GM10847 (cell line): ENCODE results near the gene IRF4.

Experiments
- POLR2A ChIP-seq: IDR thresholded peaks from 2 replicates; pipeline ENCODE4 v1.6.1; 2011; ENCODE audit not compliant: insufficient read length; ENCODE audit errors: extremely low read depth

Gene IRF4

DNA sequence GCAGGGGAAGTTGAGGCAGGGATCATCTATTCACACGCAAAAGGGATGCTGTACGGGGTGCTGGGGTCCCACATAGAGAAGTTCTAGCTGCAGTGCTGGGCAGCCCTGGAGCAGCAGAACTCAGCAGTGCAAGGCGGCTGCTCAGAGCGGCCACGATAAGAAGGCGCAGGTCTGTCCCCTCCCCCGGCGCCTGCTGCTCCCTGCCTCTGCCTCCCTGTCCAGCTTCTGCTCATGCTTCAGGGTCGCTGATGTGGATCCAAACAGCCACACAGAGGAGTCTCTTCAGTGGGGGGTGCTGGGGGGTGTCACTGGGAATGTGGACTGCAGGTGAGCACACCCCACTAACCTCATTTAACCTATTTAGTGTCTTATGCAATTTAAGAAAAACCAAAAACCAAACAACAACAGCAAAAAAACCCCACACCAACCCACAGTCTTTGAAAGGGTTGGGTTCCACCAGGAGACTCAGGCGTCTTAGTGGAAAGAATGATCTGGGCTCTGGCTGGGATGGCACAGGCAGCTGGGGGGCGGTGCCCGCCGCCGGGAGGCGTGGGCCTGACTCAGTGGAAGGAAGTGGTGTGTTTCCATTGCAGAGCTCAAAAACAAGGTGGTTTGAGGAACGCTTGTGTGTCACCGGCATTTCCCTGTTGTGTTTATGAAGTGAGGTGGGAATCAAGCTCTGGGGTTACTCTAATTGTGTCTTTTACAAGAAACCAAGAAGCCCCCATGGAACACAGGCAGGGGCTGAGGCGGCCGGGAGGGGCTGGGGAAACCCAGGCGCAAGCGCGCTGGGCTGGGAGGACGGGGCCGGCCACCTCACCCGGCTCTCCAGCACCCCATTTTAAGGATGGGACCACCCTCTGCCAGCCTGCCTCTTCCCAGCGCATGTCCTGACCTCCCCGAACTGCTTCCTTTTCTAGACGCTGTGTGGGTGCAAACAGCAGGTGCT lies 55.1 kb downstream of the IRF4 start:
- no peak for TF ChIP-seq POLR2A

DNA sequence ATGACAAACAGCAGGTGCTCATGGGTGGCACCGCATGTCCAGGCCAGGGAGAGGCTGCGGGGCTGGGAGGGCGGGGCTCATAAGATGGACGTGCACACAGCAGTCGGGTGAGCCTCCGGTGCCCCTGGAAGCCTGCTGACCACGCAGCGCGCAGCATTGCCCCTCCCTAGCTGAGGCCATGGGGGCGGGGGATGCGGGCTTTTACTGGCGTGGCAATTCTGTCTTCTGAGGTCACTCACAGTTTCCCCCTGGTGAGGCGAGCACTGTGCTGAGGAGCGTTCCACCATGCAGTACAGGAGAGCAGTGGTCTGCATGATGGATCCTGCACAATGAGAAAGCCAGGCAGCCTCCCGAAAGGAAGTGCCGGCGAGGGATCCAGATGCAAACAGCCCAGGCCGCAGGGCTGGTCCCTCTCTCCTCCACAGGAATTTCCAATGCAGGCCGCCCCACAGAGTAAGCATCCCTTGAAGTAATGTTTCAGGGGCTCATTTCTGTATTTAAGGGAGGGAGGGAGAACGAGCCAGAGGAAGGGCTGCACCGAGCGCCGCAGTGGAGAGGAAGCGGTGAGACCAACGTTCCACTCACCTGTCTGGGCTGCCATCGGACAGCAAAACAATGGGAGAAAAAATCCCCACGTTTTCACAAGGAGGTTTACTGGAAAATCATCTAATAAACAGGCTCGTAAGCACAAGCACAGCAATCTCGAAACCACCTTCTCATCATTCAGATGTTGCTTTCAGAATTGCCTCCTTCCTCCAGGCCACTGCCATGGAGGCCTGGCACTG lies 56.0 kb downstream of the IRF4 start:
- no peak for TF ChIP-seq POLR2A

DNA sequence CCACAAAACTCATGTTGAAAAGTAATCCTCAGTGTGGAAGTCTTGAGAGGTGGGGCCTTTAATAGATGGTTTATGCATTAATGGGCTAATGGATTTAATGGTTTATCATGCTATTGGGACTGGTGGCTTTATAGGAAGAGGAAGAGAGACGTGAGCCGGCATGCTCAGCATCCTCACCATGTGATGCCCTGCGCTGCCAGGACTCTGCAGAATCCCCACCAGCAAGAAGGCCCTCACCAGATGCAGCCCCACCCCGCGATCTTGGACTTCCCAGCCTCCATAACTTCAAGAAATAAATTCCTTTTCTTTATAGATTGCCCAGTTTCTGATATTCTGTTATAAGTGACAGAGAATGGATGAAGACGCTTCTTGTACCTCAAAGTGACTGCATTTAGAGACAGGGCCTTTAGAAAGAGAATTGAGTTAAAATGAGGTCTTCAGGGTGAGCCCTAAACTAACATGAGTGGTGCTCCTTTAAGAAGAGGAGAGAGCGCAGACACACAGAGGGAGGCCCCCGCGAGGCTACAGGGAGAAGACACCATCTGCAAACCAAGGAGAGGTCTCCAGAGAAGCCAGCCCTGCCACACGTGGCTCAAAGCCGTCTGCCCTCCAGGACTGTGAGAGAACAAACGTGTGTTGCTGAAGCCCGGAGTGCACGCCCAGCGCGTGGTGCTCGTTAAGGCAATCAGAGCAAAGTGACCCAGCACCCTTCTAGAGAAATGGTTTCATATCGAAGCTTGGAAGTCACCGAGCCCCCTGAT lies 56.9 kb downstream of the IRF4 start:
- no peak for TF ChIP-seq POLR2A

DNA sequence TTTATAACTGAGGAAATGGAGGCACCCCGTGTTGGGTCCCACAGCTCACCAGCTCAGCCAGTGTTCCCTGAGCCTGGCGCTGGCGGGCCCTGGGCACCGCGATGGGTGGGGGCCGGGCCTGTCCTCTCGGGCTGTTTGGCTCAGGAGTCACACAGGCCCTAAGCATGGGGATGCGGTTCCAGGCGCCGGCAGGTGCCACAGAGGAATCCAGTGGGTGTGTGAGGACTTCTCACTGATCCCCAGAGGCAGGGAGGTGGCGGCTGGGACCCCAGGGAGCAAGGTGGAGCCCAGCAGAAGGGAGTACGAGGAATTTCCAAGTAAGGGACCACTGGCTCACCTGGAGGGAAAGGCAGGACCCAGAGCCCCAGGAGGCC lies 57.5 kb downstream of the IRF4 start:
- no peak for TF ChIP-seq POLR2A

DNA sequence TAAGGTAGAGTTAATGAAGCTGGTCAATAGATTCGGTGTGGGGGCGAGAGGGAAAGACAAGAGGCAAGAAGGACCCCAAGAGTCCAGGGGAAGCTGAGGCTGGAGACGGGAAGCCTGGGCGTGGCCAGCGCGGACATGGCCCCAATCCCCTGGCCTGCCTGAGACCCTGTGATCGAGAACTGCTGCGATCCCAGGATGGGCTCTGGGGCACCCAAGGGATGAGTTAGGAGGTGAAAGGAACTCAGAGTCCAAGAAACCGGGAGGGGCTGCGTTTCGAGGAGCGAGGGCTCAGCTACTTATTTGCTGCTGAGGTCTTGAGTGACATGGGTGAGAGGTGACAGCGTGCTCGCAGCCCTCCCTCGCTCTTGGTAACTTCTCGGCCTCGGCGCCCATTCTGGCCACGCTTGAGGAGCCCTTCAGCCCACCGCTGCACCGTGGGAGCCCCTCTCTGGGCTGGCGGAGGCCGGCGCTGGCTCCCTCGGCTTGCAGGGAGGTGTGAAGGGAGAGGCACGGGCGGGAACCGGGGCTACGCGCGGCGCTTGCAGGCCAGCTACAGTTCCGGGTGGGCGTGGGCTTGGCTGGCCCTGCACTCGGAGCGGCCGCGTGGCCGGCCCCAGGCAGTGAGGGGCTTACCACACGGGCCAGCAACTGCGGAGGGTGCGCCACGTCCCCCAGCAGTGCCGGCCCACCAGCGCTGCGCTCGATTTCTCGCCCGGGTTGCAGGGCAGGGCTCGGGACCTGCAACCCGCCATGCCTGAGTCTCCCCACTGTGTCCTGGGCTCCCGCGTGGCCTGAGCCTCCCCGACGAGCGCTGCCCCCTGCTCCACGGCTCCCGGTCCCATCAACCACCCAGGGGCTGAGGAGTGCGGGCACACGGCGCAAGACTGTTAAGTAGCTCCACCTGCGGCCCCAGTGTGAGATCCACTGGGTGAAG lies 58.2 kb downstream of the IRF4 start:
- TF ChIP-seq POLR2A, result no peak

DNA sequence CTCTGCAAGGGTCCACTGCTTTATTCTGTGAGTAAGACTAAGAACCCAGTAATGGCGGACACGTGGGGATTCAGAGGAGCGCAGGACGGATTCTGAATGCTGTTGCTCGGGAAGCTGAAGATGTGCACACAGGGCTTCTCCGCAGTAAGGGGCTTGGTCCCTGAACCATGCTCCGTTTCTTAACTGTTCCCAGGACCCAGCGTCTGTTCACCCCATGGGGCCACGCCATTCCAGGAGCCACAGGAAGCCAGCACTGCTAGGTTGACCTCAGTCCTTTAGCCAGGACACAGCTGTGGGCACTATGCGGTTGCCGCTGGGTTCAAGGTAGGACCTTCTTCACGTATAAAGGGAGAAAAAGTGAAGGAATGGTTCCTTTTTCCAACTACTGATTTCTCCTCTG lies 59.8 kb downstream of the IRF4 start:
- no peak for TF ChIP-seq POLR2A

DNA sequence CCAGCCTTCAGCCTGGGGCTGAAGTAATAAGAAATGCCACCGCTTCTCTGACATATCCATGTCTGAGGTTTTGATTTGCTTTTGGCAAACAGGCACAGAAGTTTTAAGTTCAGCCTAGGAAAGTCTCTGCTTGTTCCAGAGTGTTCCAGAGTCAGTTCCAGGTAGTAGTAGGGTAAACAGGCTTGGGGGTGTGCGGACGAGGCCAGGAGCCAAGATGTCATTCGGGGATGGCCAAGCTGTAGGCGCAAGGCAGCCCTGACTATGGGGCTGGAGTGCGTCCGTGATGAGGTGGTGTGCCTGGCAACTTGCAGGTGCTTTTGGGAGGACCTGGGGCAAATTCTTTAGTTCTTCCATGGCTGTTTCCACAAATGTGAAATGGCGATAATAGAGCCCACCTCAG lies 60.3 kb downstream of the IRF4 start:
- no peak for TF ChIP-seq POLR2A

DNA sequence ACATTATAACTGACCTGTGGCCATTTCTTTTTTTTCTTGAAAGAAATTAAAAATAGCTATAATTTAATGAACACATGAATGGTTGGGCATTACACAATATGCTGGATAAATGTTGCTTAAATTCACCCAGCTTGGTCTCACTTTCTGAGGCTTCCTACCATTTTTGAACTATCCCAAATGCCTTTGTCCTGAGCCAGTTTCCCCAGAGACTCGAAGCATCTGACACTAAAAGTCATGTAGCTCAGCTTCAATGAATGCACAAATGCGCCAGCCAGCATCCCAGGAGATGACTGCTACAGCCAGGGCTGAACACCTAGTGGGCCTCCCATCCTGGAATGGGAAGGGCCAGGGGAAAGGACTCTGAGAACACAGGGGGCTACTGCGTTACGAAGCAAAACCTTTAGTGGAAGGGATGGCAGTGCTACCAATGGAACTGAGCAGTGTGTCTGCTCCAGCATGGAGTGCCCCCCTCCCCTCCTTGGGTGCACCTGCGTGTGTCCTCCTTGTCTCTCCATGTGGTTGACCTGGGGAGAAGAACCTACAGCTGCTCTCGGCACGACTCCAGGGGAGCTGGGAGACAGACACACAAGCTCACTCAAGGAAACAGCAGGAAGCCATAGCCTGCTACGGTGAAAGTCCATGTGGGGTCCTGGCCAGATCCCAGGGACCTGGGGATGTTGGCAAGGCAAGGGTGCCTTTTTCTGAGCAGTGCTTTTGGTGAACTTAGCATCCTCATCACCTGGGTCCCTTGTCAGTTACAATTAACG lies 60.9 kb downstream of the IRF4 start:
- no peak for TF ChIP-seq POLR2A

DNA sequence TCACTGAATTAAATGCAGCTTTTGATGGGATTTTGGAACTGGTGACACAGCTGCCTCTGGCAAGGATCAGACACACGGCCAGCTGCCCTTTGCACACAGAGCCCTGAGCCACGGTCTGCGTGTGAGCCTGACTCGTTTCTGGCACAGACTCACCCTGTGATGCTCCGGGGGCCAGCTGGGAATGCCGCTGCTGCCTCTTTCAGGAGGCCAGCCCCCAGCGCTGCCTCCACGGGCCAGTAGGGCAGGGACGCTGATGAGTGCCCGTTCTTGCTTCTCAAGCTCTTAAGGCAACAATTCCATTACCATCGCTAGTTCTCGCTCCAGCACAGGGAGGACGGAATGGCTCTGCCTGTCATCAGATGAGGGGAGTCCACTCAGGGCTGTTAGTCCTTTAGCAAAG lies 61.6 kb downstream of the IRF4 start:
- TF ChIP-seq POLR2A, result no peak

DNA sequence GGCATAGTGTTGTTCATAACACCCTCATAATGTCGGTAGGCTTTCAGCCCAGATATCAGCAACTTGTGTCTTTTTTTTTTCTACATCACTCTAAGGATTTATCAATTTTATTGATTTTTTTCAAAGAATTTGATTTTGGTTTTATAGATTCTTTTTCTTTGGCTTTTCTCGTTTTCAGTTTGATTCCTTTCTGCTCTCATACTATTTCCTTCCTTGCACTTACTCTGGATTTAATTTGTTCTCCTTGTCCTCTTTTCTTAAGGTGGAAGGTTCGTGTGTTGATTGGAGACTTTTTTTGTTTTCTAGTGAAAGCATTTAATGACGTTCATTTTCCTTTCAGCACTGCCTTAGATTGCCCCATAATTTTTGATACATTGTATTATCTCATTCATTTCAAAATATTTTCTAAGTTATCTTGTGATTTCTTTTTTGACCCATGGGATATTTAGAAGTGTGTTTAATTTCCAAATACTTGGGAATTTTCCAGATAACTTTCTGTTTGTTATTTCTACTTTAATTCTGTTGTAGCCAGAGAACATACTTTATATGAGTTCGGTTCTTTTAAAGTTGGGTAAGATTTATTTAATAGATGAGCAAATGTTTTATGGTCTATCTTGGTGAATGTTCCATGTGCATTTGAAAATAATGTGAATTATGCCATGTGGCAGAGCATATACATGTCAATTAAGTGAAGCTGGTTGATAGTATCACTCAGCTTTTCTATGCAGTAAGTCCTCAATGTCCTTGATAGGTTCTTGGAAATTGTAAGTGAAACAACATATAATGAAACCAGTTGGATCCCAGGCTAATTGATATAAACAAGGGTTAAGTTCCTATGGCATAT lies 62.8 kb downstream of the IRF4 start:
- TF ChIP-seq POLR2A, result no peak

DNA sequence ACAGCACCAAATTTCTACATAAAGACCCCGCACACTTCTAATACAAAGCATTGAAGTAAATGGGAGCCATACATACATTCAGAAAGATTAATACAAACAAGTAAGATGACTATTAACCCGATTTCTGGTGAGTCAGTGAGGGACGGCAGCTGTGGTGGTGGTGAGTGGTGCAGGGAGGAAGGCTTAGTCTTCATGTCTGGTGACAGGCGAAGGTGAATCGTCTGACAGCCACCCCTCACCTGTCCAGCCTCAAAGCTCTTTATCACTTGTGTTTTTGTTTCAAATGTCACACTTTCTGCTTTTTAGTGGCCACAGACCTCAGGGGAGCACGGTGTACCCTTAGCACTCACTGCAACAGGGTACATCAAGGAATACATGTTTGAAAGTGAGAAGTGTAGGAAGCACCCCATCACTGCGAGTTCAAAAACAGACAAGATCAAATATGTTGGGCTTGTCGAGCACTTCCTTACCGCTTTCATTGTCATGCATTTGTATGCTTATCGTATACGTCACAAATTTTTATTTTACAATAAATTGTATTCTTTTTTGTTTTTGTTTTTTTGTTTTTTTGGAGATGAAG lies 63.5 kb downstream of the IRF4 start:
- TF ChIP-seq POLR2A, result no peak

DNA sequence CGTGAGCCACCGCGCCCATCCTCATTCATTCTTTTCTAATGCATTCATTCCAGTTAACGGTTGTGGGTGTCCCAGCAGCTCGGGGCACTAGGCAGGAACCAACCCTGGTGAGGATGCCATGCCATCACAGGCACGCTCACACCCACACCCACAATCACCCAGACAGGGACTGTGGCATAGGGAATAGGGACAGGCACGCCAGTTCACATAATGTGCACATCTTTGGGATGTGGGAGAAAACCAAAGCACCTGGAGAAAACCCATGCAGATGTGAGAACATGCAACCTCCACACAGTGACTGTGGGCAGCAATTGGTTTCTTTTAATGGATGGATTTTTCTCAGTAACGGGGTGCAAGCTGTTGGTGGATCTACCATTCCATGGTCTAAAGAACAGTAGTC lies 64.3 kb downstream of the IRF4 start:
- no peak for TF ChIP-seq POLR2A

DNA sequence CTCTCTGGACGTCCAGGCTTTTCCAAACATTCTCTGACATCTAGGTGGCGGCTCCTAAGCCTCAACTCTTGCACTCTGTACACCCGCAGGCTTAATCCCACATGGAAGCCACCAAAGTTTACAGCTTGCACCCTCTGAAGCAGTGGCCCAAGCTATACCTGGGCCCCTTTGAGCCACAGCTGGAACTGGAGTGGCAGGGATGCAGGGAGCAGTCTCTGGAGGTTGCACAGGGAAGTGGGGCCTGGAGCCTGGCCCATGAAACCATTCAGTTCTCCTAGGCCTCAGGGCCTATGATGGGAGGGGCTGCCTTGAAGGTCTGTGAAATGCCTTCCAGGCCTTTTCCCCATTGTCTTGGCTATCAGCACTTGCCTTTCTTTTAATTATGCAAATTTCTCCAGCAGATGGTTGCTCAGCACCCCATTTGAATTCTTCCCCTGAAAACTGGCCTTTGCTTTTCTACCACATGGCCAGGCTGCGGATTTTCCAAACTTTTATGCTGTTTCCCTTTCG lies 64.9 kb downstream of the IRF4 start:
- no peak for TF ChIP-seq POLR2A

DNA sequence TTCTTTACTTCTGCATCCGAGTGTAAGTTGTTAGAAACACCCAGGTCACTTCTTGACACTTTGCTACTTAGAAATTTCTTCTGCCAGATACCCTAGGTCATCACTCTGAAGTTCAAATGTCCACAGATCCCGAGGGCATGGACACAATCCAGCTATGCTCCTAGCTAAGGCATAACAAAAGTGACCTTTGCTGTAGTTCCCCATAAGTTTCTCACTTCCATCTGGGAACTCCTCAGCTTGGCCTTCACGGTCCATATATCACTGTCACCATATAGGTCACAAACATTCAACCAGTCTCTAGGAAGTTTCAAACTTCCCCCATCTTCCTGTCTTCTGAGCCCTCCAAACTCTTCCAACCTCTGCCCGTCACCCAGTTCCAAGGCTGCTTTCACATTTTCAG lies 65.3 kb downstream of the IRF4 start:
- no peak for TF ChIP-seq POLR2A
